GM21360 (cell line): Measurements from ENCODE around the gene CRYBG1.
"Not testable (repeated sequence)": the region's sequence is repeated elsewhere in the genome, so short reads cannot be mapped to it uniquely, and the experiment has no call there.

Source experiments
- ATAC-seq: cut with Tn5 transposase; IDR thresholded peaks from one replicate; pipeline ENCODE4 v1.9.1; 2021; ENCODE audit warnings: mild to moderate bottlenecking, moderate library complexity; ENCODE audit not compliant: unreplicated experiment

Gene CRYBG1

DNA sequence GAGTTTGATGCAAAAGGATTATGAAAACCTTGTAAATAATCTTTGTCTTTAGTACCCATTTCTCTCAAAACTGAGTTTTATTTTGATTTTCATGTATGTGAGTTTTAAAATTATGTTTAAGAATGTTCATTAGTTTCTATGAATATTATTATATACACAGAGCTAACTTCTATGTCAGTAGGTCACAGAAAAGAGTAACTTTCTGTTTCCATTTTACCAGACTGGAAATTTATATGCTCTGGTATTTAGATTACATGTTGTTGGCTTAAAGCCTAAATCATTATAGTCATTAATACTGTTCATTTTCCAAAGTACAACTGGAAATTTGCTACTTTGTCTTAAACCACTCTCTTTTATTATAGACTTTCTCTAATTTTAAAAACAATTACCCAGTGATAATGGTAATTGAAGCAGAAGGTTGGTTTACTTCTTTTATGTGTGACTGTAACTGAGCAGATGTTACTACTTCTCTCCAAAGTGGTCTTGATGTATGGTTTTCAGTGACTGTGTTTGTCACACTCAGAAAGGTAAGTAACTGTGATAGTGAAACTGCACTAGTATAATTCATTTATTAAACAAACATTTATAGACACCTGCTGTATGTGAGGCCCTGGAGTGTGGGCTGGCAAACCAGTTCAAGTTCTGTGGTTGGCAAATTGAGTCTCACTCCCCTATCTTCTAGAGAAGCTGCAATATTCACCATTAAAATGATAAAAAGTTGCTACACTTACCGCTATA is 13.2 kb downstream of the CRYBG1 start:
- ATAC-seq: no peak

DNA sequence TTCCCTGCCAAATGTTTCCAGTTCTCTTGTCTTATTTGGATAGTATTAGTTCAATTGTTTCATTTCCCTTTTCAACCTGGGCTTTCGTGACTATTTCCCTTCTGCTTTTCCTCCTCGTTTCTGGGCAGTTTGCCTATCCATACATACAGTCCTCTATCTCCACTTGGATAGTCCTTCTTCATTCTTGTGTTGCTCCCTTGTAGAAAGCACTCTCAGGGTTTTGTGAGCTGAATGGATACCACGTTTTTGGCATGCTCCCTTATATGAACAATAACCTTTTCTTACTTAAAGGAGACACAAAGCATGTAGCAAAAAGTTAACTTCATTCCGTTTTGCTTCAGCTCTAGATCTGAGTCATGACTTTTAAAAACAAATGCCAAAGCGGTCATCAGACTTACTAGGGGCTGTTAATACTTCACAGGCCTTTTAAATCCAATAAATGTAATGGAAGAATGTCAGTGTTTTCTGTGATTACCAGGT is 16.6 kb downstream of the CRYBG1 start:
- ATAC-seq: no peak

DNA sequence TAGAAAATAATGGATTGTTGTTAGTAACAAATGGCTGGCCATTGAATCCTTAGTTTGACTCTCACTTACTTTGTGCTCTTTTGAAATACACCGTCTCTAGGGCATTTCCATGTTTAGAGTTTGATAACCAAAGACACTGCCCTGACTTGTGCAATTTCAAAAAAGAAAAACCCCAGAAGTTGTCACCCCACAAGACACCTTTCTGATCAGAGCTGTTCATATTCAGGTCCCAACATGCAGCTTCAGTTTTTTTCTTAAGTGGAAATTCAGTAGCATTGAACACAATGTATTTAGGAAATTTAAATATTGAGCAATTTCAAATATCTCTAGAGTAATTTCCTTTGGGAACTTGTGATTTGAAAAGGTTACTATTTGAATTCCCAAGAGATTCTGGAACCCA is 19.4 kb downstream of the CRYBG1 start:
- ATAC-seq: no peak

DNA sequence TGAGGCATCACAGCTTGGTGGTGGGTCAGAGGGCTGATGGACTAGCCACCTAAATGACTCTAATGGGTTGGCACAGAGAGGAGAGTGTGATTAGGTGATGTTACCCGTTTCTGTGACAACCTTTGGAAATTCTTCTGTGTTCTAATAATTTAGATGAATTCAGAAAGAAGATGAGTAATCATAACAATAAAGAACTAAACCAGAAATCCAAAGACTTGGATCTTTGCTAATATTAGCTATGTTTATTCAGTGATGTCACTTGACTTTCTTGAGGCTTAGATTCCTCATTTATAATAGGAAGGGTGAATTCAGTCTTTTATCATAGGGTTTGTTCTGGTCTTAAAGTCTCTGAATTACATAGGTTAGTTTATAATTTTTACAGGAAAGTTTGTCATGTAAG is 19.9 kb downstream of the CRYBG1 start:
- ATAC-seq: no peak

DNA sequence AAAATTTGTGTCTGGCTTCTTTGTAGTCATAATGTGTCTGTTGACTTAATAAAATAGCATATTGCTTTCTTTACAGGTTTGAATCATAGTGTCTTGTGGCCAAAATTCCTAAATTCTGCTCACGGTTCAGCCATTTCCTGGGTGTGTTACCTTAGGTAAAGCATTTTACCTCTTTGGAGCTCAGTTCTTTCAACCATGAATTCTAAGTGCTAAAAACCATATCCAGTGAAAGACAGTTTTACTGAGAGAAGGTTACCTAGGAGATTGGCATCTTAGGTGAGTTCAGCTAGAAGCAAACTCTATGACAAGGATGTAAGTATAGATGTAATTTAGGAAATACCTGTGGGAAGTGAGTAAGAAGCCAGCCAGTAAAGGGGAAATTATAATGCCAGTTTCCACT is 20.7 kb downstream of the CRYBG1 start:
- no peak for ATAC-seq

DNA sequence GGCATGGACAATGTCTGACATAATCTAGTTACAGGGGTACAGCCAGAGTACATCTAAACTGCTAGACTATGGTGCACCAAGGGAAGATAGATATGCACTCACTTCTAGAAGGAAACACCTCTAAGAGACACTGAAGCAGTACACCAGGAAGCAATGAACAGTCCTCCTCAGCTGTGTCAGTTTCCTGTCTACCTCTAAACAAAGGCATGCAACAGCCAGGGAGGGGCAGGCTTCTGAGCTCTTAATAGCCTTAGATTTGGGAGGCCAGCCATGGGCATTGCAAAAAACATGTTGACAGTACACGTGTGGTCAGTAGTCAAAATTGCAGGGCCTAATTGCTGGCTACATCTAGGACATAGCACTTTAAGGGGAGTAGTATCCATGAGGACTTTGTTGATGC is 21.4 kb downstream of the CRYBG1 start:
- ATAC-seq: no peak

DNA sequence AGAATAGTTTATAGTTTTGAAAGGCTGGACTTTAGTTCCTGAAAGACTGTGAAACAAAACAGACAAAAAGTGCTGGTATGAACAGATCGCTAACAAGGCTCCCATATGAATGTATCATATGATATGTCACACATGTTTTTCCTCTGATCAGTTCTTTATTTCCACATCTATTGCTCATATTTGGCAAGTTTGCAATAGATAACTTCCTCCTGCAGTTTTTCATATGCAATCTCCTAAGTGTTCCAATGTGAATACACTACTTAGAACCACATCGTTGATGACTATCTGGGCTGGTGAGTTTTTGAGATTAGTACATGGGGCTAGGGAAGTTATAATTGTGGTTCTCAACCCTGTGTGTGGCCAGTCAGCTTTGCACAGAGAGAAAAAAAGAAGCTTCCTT is 23.1 kb downstream of the CRYBG1 start:
- no peak for ATAC-seq

DNA sequence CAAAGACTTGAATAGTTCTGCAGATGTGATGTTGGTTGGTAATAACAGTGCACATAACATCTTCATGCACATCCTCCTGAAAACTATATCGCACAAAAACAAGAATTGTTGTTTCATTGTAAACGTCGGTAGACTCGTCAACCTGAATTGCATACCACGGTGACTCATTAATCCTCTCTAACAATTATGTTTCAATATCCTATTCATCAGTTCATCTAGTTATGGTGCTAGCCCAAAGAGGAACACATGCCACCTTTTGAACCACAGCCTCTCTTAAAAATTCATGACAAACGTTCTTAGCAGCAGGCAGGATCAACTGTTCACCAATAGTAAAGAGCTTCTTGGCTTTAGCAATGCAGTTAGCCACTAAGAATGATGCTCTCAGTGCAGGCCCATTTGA is 25.0 kb downstream of the CRYBG1 start:
- no peak for ATAC-seq

DNA sequence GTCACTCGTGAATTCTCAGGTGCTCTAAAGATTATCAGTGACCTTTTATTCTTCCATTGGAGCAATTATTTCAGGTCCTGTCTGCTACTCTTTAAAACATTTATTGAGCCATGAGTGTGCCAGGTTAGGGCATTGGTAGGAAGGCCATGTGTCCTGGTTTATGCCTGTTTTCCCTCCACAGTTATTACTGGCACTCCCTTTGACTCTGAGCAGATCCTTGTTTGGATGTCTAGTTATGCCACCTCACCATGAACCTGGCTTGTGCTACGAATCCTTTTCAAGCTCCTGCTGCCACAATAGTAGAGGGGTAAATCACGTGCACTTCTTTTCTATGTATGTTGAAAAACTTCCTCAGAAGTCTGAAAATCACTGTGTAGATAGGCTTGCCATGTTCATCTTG is 27.4 kb downstream of the CRYBG1 start:
- ATAC-seq: no peak

DNA sequence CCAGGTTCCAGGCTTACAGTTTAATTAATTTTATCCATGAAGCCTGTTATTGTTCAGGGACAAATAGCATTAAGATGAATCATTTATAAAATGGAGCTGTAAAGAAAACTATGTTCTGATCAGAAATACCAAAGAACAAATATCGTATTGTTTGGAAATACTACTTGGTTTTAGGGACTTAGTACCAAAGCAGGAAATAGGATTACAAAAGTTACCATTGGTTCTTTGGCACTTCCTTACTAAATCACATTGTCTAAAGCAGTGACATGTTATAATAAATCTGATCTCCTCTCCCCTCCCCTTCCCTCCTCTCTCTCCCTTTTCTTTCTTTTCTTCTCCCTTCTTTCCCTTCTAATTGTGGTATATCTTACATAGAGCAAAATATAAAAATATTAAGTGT is 29.6 kb downstream of the CRYBG1 start:
- ATAC-seq: no peak

DNA sequence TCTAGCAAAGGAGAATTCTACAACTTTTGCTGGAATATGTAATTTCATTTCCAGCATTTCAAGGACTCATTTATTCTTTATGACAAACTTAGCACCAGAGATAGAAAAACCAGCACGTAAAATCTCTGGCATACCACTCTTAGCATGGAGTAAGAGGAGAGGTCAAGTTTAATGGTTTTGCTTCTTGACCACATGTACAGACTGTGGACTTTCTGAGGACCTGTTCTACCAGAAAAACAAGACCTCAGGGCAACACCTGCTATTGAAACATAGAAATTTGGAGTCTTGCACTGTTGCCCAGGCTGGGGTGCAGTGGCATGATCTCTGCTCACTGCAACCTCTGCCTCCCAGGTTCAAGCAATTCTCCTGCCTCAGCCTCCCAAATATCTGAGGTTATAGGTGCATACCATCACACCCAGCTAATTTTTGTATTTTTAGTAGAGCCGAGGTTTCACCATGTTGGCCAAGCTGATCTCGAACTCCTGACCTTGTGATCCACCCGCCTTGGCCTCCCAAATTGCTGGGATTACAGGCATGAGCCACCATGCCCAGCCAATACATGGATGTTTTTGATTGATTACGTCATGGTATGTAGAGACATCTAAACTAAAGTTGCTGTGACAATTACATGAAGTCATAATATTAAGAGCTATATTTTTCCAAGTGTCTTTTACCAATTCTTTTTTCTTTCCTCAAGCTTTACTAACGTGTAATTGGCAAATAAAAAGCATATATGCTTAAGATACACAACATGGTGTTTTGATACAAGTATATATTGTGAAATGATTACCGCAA is 36.1 kb downstream of the CRYBG1 start:
- no peak for ATAC-seq

DNA sequence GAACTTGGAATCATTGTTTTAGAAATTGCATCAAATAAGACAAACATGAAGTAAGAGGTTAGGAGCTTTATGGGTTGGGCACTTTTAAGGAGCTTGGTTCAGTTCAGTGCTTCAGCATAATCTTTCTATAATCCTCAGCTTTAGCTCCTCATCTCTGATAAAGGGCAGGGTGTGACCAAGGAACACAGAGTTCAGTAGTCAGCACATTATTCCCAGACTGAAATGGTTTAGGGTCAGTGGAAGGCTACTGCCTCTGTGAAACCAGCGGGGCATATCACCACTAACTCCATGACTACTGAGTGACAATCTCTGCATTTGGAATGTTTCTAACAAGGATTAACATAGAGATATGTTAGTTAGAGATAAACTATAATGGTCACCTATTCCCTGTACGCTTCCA is 36.9 kb downstream of the CRYBG1 start:
- no peak for ATAC-seq

DNA sequence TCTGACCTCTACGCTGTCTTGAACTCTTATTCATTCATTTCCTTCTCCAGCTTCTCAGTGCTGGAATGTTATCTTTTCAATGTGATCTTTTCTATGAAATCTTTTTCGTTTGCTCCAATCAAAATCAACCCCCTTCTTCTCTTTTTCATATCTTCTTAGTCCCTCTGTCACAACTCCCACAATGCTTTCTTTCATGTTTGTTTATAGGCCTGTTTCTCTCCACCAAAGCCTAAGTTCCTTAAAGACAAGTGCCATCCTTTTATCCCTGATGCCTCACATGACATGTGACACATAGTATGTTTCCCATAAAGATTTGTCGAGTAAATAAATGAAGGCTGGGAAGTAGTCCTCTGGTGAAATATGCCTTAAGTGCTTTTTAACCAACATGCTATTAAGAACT is 38.1 kb downstream of the CRYBG1 start:
- ATAC-seq: no peak

DNA sequence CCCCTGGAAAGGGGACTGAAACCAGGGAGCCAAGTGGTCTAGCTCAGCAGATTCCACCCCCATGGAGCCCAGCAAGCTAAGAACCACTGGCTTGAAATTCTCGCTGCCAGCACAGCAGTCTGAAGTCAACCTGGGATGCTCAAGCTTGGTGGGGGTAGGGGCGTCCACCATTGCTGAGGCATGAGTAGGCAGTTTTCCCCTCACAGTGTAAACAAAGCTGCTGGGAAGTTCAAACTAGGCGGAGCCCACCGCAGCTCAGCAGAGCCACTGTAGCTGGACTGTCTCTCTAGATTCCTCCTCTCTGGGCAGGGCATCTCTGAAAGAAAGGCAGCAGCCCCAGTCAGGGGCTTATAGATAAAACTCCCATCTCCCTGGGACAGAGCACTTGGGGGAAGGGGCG is 44.5 kb downstream of the CRYBG1 start:
- ATAC-seq: not testable (repeated sequence)

DNA sequence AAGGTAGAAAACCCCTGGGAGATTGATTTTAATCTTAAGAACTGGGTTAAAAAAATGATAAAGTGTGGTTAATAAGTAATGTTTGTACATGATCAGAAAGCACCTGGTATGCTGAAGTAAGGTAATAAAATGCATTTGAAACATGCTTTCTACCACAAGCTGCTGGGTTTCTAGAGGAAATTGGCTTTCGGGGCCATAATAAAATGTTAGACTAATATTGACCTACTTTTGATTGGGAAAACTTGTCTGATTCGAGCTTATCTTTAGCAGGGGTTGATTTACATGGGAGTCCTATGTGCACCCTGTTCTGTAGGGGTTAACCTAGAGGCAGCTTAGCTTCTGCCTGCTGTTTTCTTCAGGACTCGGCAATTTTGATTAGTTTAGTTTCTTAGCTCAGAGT is 50.5 kb downstream of the CRYBG1 start:
- no peak for ATAC-seq

DNA sequence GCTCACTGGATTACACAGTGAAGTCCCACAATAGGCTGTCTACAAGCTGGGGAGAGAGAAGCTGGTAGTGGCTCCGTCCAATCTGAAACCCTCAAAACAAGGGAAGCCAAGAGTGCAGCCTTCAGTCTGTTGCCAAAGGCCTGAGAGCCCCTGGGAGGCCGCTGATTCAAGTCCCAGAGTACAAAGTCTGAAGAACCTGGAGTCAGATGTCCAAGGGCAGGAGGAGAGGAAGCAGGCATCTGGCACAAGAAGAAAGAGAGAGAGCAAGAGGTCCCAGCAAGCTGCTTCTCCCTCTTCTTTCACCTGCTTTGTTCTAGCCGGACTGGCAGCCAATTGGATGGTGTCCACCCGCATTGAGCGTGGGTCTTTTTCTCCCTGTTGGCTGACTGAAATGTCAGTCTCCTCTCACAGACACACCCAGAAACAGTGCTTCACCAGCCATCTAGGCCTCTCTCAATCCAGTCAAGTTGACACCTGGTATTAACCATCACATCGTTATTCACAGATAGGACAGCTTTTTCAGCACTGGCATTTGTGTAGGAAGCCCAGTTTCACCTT is 51.2 kb downstream of the CRYBG1 start:
- no peak for ATAC-seq

DNA sequence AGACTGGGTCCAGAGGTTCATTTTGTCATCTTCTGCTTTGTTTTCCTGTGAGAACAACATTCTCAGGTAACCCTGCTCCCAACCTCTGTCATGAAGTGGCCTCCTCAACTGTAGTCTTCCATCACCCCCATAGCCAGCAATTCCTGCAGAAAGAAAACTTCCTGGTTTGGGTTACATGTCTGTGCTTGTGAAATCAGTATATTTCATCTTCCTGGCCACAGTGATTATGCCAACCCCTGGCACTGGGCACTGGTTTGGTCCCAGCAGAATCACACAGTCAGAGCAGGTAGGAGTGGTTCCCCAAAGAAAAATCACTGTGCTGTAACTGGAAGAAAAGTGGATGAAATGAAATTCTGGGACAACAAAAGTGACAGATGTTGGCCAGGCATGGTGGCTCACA is 52.5 kb downstream of the CRYBG1 start:
- ATAC-seq: no peak

DNA sequence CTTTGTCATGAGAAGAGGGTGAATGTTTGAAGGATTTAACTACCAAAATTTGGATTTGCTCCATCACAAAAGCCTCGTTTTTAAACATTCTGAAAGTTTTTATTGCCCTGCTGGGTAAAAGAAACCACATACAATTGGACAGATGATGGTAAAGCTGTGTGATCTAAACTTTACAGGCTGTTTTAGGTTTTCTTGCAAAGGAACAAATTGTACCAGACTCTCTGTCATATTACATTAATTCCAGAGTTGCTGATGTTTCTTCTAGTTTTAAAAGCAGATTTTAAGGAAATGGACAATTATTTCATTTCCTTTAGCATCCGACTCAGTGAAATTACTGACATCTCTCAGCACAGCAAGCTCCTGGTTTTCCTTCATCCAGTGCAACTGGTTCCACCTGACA is 53.2 kb downstream of the CRYBG1 start:
- no peak for ATAC-seq

DNA sequence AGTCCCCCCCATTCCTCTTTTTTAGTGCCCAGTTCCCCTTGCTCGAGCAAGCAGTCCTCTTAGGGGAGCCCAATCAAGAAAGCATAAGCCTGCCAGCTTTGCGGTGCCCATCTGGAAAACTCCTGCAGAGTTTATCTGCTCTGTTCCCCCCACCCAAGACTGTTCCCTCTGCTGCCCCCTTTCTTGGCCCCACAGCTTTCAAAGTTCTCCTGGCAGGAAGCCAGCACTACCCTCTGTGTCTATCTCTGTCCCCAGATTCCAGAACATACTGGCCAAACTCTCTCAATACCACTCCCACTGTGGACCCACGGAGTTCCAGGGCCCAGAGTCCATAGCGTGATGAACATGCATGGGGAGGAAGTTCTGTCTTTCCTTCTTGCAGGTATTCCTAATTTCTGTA is 55.4 kb downstream of the CRYBG1 start:
- no peak for ATAC-seq

DNA sequence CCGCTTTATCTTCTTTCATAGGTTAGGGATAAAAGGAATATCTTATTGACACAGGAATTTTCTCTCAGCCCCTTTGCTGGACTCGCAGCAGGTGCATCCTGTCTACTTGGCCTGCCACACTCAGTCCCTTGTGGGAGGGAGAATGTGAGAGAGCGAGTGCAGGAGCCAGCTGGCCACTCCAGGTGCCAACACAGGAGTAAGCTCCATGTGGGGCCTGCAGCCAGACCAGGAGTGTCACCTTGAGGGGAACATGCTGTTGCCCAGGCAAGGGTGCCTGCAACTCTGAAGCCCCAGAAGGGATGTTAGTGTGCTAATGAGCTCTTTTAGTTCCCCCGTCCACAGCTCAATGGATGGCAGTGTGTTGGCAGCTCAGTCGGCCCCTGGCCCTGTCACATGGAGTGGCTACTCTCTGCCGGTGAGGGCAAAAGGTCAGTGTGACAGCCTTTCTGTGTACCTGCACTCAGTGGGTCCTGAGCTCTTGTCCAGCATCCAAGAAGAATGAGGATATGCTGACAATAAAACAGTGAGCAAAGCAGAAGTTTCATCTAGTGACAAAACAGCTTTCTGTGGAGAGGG is 57.1 kb downstream of the CRYBG1 start:
- no peak for ATAC-seq

DNA sequence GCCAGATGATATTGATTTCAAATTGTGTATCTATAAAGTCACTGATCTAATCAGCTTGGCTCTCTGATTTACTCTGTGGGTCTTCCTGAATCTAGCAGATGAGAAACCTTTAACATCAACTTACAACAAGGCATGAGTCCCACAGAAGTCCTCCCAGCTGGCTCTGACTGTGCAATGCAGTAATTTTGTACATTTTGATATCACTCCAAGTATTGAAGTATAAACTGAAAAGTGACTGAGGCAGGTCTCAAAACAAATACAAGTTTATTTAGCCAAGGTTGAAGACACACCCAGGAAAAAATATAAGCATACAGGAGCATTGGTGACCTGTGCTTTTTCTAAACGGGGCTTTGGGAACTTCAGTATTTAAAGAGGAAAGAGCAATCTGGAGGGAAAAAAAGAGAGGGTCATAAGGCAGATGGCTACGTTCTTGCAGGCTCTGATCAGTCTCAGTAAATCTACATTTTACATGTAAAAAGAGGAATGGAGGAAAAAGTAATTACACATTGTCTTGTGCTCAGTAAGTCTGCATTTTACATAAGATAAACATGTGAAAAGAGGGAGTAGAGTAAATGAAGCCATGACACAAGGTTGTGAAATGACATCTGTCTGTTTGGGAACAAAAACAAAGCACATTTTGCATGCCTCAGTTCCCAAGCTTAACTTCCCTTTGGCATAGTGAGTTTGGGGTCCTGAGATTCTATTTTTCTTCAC is 59.5 kb downstream of the CRYBG1 start:
- ATAC-seq: no peak
